ENCODE results near the gene CLCN1. TPM values are rescaled to one million over a fixed set of nuclear protein-coding genes. Genes with fewer than 3 reads are reported as not detected.
A peak's percentile ranks its signal among the peaks of the same experiment; 100 is the strongest.

CLCN1 gene
- total and polyA plus RNA-seq, 2 of the 4 experiments (the other 2 are of a cell fraction), result not detected

DNA sequence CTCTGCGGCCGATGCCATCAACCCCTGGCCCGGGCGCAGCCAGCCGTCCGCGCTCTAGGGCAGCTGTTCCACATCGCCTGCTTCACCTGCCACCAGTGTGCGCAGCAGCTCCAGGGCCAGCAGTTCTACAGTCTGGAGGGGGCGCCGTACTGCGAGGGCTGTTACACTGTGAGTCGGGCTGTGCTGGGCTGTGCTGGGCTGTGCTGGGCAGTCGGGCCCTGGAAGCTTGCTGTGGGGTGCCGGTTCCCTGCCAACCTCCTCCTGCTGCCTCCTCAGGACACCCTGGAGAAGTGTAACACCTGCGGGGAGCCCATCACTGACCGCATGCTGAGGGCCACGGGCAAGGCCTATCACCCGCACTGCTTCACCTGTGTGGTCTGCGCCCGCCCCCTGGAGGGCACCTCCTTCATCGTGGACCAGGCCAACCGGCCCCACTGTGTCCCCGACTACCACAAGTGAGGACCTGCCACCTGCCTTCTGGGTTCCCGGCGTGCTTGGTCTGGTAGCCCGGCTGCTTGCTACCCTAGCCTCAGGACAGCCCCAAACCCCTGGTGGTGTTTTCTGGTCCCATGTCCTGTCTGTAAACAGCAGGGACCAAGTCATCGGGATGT, 72.7 kb downstream of the CLCN1 start:
- Histone ChIP-seq H3K79me1 (ENCODE audit: low read depth in 1 of 2, low read length in 2 of 2) (peaks cover 24 to 85% of the 10 kb centered on the region in 2 experiments; a peak in 3 of 4 replicates), H3K23ac (ENCODE audit: low read depth, low read length) (no peak overlapping the region), H2AK5ac (ENCODE audit: low read depth, low read length) (no peak overlapping the region), H3K4me1 (ENCODE audit: control insufficient read depth, insufficient read depth, low read length) (peaks cover 62% of the 10 kb centered on the region), H4K91ac (ENCODE audit: insufficient read depth, low read depth, low read length) (no peak overlapping the region), H3K36me3 (ENCODE audit: control insufficient read depth, insufficient read depth, low read length) (peaks cover 89% of the 10 kb centered on the region), H2BK120ac (ENCODE audit: low read depth, low read length) (no peak overlapping the region), H2BK20ac (ENCODE audit: low read depth, low read length) (no peak overlapping the region), H2AFZ (replicated peaks; ENCODE audit: low read length, poor library complexity) (peak overlapping the region; percentile 21), H4K8ac (ENCODE audit: low read depth in 2 of 2, low read length in 2 of 2) (no peak overlapping the region), H3K18ac (ENCODE audit: low read depth, low read length) (no peak overlapping the region), H3K14ac (replicated peaks; ENCODE audit: low read depth, low read length) (no peak overlapping the region), H2AK9ac (replicated peaks; ENCODE audit: low read depth, low read length, poor library complexity) (no peak overlapping the region), H3K4me3 (ENCODE audit: insufficient read depth, low read depth, low read length) (no peak overlapping the region), H3K27me3 (ENCODE audit: control insufficient read depth, insufficient read depth, low read length) (no peaks in the 10 kb centered on the region), H4K5ac (ENCODE audit: low read depth, low read length) (no peak overlapping the region), H3K27ac (ENCODE audit: insufficient read depth, low read length) (no peak overlapping the region), H2BK5ac (ENCODE audit: low read depth, low read length, poor library complexity, severe bottlenecking) (no peak overlapping the region), H3K56ac (ENCODE audit: extremely low read depth, insufficient read depth, low read length) (no peak overlapping the region), H3K4ac (ENCODE audit: low read depth, low read length) (no peak overlapping the region; the same call in 1 of the 2 replicates), H3K4me2 (ENCODE audit: low read depth, low read length) (no peak overlapping the region), H2BK15ac (ENCODE audit: low read depth, low read length) (no peak overlapping the region), H3K9ac (ENCODE audit: low read depth, low read length) (no peak overlapping the region), H3K9me1 (ENCODE audit: insufficient read depth, low read length) (peaks cover 43% of the 10 kb centered on the region), H4K20me1 (ENCODE audit: insufficient read depth, low read length) (peaks cover 100% of the 10 kb centered on the region), H3K9me3 (ENCODE audit: control insufficient read depth, insufficient read depth, low read length) (no peaks in the 10 kb centered on the region)
- no peak for ATAC-seq (ENCODE audit: low read depth)
- dilution Hi-C loops (cut with HindIII; ENCODE audit: low sequenced_read_pairs, unreplicated experiment) (no loop called here), intact Hi-C loops (cut with micrococcal nuclease) (no loop called here), in situ Hi-C loops (cut with MboI; ENCODE audit: low sequenced_read_pairs) (no loop called here)
- BruUV-seq (replicated peaks), result no TSS peak
- ChIA-PET CTCF (no interaction called here), POLR2A (ENCODE audit: unreplicated experiment) (no interaction called here)
- no peak for DNase-seq
- 96% methylated on average over 9 of the region's 28 CpGs; no CpG with 5 or more reads in 1 of the 2 experiments for WGBS, 2 experiments (ENCODE audit: extremely low coverage in 2 of 2, insufficient read length in 1 of 2)
- no peak for TF ChIP-seq CTCF (conservative IDR thresholded peaks at IDR 0.05; ENCODE audit: low read depth, low read length)
- TF ChIP-seq MXI1 (IDR thresholded peaks at IDR 0.05; ENCODE audit: borderline replicate concordance, low read depth, low read length), result no peak
- TF ChIP-seq FOS (IDR thresholded peaks at IDR 0.05; ENCODE audit: low read depth, low read length), result no peak
- no peak for TF ChIP-seq SMC3 (IDR thresholded peaks at IDR 0.05; ENCODE audit: low read depth, low read length)
- TF ChIP-seq POLR2A (IDR thresholded peaks at IDR 0.05; ENCODE audit: low read depth, low read length), result no peak
- TF ChIP-seq RCOR1 (IDR thresholded peaks at IDR 0.05; ENCODE audit: insufficient replicate concordance, low read length), result no peak
- TF ChIP-seq MAFK (IDR thresholded peaks at IDR 0.05; ENCODE audit: low read depth, low read length), result no peak
- no peak for TF ChIP-seq RAD21 (IDR thresholded peaks at IDR 0.05; ENCODE audit: low read length)
- TF ChIP-seq CEBPB (IDR thresholded peaks at IDR 0.05; ENCODE audit: low read depth, low read length), result no peak
- TF ChIP-seq, protein P1, sequence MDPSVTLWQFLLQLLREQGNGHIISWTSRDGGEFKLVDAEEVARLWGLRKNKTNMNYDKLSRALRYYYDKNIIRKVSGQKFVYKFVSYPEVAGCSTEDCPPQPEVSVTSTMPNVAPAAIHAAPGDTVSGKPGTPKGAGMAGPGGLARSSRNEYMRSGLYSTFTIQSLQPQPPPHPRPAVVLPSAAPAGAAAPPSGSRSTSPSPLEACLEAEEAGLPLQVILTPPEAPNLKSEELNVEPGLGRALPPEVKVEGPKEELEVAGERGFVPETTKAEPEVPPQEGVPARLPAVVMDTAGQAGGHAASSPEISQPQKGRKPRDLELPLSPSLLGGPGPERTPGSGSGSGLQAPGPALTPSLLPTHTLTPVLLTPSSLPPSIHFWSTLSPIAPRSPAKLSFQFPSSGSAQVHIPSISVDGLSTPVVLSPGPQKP (IDR thresholded peaks at IDR 0.05; ENCODE audit: borderline replicate concordance, low read depth, low read length), result no peak
- TF ChIP-seq RFX5 (IDR thresholded peaks at IDR 0.05; ENCODE audit: low read depth, low read length), result no peak
- TF ChIP-seq NFE2L2 (IDR thresholded peaks at IDR 0.05; ENCODE audit: low read depth, low read length), result no peak
- TF ChIP-seq BHLHE40 (IDR thresholded peaks at IDR 0.05; ENCODE audit: low read depth, low read length), result no peak
- TF ChIP-seq USF2 (IDR thresholded peaks at IDR 0.05; ENCODE audit: low read depth, low read length), result no peak
- TF ChIP-seq MAZ (IDR thresholded peaks at IDR 0.05; ENCODE audit: borderline replicate concordance, low read depth, low read length), result no peak

All from IMR-90 (cell line).